Neural cell (in vitro differentiated cells): ENCODE measurements around the gene DDX51. TPM values are rescaled to one million over a fixed set of nuclear protein-coding genes. Genes with fewer than 3 reads are reported as not detected.

Source experiments
- H2AFZ ChIP-seq: fragments of 200-600, 300-800 bp; sonication (generic), shearing (Covaris generic); 2 replicates; pipeline ENCODE4 v1.6.0; 2014; ENCODE audit warnings: low read depth, mild to moderate bottlenecking, antibody characterized with exemption, low read length, moderate library complexity
- H3F3A ChIP-seq: fragments of 200-600 bp; shearing (Covaris generic); 2 replicates; pipeline ENCODE4 v1.6.1; 2016; ENCODE audit warnings: mild to moderate bottlenecking, moderate library complexity, mixed read lengths, antibody characterized with exemption, low read length; ENCODE audit not compliant: insufficient read depth, poor library complexity, severe bottlenecking
- H3K27ac ChIP-seq: fragments of 200-600, 300-800 bp; sonication (generic), shearing (Covaris generic); 2 replicates; pipeline ENCODE4 v1.5.1; 2014; ENCODE audit warnings: mild to moderate bottlenecking, low read length, moderate library complexity
- H3K27me3 ChIP-seq: fragments of 300-800, 200-600 bp; sonication (generic), shearing (Covaris generic); 2 replicates; pipeline ENCODE4 v1.6.0; 2014; ENCODE audit warnings: mild to moderate bottlenecking, low read depth, low read length, moderate library complexity; ENCODE audit not compliant: insufficient read depth
- H3K36me3 ChIP-seq: fragments of 300-800, 200-600 bp; sonication (generic), shearing (Covaris generic); 2 replicates; pipeline ENCODE4 v1.5.1; 2014; ENCODE audit warnings: mild to moderate bottlenecking, antibody characterized with exemption, low read length, moderate library complexity; ENCODE audit not compliant: insufficient read depth
- H3K4me2 ChIP-seq: fragments of 300-800, 200-600 bp; sonication (generic), shearing (Covaris generic); 2 replicates; pipeline ENCODE4 v1.6.0; 2014; ENCODE audit warnings: mild to moderate bottlenecking, low read length
- H3K4me3 ChIP-seq: fragments of 300-800, 200-600 bp; sonication (generic), shearing (Covaris generic); 2 replicates; pipeline ENCODE4 v1.5.1; 2014; ENCODE audit warnings: mild to moderate bottlenecking, low read length, moderate library complexity
- H3K79me2 ChIP-seq: fragments of 200-600 bp; shearing (Covaris generic); replicated peaks from 2 replicates; pipeline ENCODE4 v1.6.0; 2014; ENCODE audit warnings: mild to moderate bottlenecking, low read length, moderate library complexity; ENCODE audit not compliant: insufficient read depth
- H3K9ac ChIP-seq: fragments of 300-800, 200-600 bp; sonication (generic), shearing (Covaris generic); 2 replicates; pipeline ENCODE4 v1.6.1; 2016; ENCODE audit warnings: mild to moderate bottlenecking, low read length, mixed read lengths
- H3K9me2 ChIP-seq: fragments of 200-600 bp; shearing (Covaris generic); 2 replicates; pipeline ENCODE4 v1.6.1; 2016; ENCODE audit warnings: mild to moderate bottlenecking, low read length, mixed read lengths; ENCODE audit not compliant: insufficient read depth
- H3K9me3 ChIP-seq: fragments of 200-600, 300-800 bp; sonication (generic), shearing (Covaris generic); 2 replicates; pipeline ENCODE4 v1.6.1; 2016; ENCODE audit warnings: mild to moderate bottlenecking, mixed run types, low read length, moderate library complexity, mixed read lengths
- H4K20me1 ChIP-seq: fragments of 200-600 bp; shearing (Covaris generic); 2 replicates; pipeline ENCODE4 v1.6.1; 2016; ENCODE audit warnings: mild to moderate bottlenecking, mixed run types; ENCODE audit not compliant: insufficient read depth
- CTCF ChIP-seq: fragments of 450-650 bp; IDR thresholded peaks from 2 replicates; pipeline ENCODE4 v1.5.1; 2014; ENCODE audit warnings: antibody characterized with exemption, mild to moderate bottlenecking, moderate library complexity; ENCODE audit not compliant: poor library complexity, severe bottlenecking
- EP300 ChIP-seq: fragments of 450-650 bp; conservative IDR thresholded peaks from 2 replicates; pipeline ENCODE4 v1.6.1; 2014; ENCODE audit warnings: antibody characterized with exemption, mild to moderate bottlenecking, moderate library complexity; ENCODE audit not compliant: poor library complexity, severe bottlenecking
- EZH2 ChIP-seq: fragments of 200-600, 300-800 bp; shearing (Covaris generic), sonication (generic); IDR thresholded peaks from 2 replicates; pipeline ENCODE4 v1.6.1; 2014; ENCODE audit warnings: antibody characterized with exemption, low read length, borderline replicate concordance, mild to moderate bottlenecking; ENCODE audit not compliant: insufficient read depth, poor library complexity, severe bottlenecking
- MXI1 ChIP-seq: fragments of 450-650 bp; conservative IDR thresholded peaks from 2 replicates; pipeline ENCODE4 v1.6.1; 2014; ENCODE audit warnings: antibody characterized with exemption, mild to moderate bottlenecking; ENCODE audit not compliant: poor library complexity, severe bottlenecking
- POLR2AphosphoS5 ChIP-seq: IDR thresholded peaks from 2 replicates; pipeline ENCODE4 v1.6.1; 2012
- RAD21 ChIP-seq: fragments of 450-650 bp; conservative IDR thresholded peaks from 2 replicates; pipeline ENCODE4 v1.6.1; 2014; ENCODE audit warnings: antibody characterized with exemption, mild to moderate bottlenecking, moderate library complexity
- REST ChIP-seq: IDR thresholded peaks from 2 replicates; pipeline ENCODE4 v1.6.1; 2012; ENCODE audit warnings: borderline replicate concordance
- SMC3 ChIP-seq: fragments of 450-650 bp; conservative IDR thresholded peaks from 2 replicates; pipeline ENCODE4 v1.6.1; 2014; ENCODE audit warnings: antibody characterized with exemption, mild to moderate bottlenecking, moderate library complexity; ENCODE audit not compliant: poor library complexity
- TAF1 ChIP-seq: IDR thresholded peaks from 2 replicates; pipeline ENCODE4 v1.6.1; 2012; ENCODE audit warnings: low read depth
- polyA plus RNA-seq: library from polyadenylated mRNA; depleted of rRNA; stranded (reverse); fragments of >200 nt; gene quantifications from 2 replicates; pipeline ENCODE4 v1.2.3, GENCODE V29; 2014

DDX51 gene
- polyA plus RNA-seq, 1 donor from 2014 or later: 17.6 TPM

- no peak overlapping the region for H3K9ac ChIP-seq
- no peaks in the 10 kb centered on the region for H3K9me2 ChIP-seq
- H3K4me2 ChIP-seq: no peak overlapping the region
- no peaks in the 10 kb centered on the region for H4K20me1 ChIP-seq
- H3F3A ChIP-seq: no peaks in the 10 kb centered on the region
- H3K4me3 ChIP-seq: no peak overlapping the region
- H3K27ac ChIP-seq: no peak overlapping the region
- no peaks in the 10 kb centered on the region for H3K9me3 ChIP-seq
- H3K36me3 ChIP-seq: no peaks in the 10 kb centered on the region
- H2AFZ ChIP-seq: no peak overlapping the region
- H3K79me2 ChIP-seq: no peaks in the 10 kb centered on the region
- TF ChIP-seq EZH2: no peak
- TF ChIP-seq CTCF: no peak
- no peak for TF ChIP-seq SMC3
- TF ChIP-seq REST: no peak
- no peak for TF ChIP-seq EP300
- TF ChIP-seq RAD21: no peak
- H3K27me3 ChIP-seq: no peaks in the 10 kb centered on the region
These were observed 36.8 kb upstream of the DDX51 start for GRCh38 chr12:132180648-132181546.

- H3K9ac ChIP-seq: no peak overlapping the region
- no peak overlapping the region for H3K4me2 ChIP-seq
- no peaks in the 10 kb centered on the region for H3F3A ChIP-seq
- H2AFZ ChIP-seq: no peak overlapping the region
- no peaks in the 10 kb centered on the region for H3K27me3 ChIP-seq
- H3K9me2 ChIP-seq: no peaks in the 10 kb centered on the region
- TF ChIP-seq TAF1 (no peak), POLR2AphosphoS5 (no peak), CTCF (no peak), EZH2 (no peak), RAD21 (no peak), REST (no peak), MXI1 (no peak), SMC3 (no peak), EP300 (no peak)
- H3K36me3 ChIP-seq: no peaks in the 10 kb centered on the region
- no peaks in the 10 kb centered on the region for H4K20me1 ChIP-seq
- no peak overlapping the region for H3K27ac ChIP-seq
- H3K4me3 ChIP-seq: no peak overlapping the region
- no peaks in the 10 kb centered on the region for H3K79me2 ChIP-seq
- no peaks in the 10 kb centered on the region for H3K9me3 ChIP-seq
These were observed 35.6 kb upstream of the DDX51 start for GRCh38 chr12:132179431-132180362.
